Endothelial cell of umbilical vein (primary cell): ENCODE data around the gene ILRUN. TPM values are rescaled to one million over a fixed set of nuclear protein-coding genes. Genes with fewer than 3 reads are reported as not detected.

ENCODE experiments used
- BruUV-seq: library from RNA; stranded (reverse); fragments of 400-500 nt; replicated peaks from 2 replicates; lab custom pipeline; 2021; lab: Mats Ljungman, UMichigan
- CTCF ChIA-PET: fragments of 300-600, 350-600 bp; sonication (Branson Sonifier 250); formaldehyde crosslinking; loops from one replicate; lab custom pipeline; 2021; ENCODE audit warnings: antibody characterized with exemption, inconsistent platforms; lab: Charles Lee
- POLR2A ChIA-PET: fragments of 300-600, 350-600 bp; sonication (Branson Sonifier 250); formaldehyde crosslinking; loops from one replicate; lab custom pipeline; 2021; ENCODE audit warnings: antibody characterized with exemption, inconsistent platforms; lab: Charles Lee
- DNase-seq: peaks from one replicate; pipeline ENCODE4 v3.0.0-alpha.2; 2011; ENCODE audit warnings: low read depth, low spot score
- FAIRE-seq: peaks from 2 replicates; lab custom pipeline; 2011; peaks lifted over from hg19 to GRCh38; lab: Jason Lieb, UNC
- H2AFZ ChIP-seq: 2 replicates; pipeline ENCODE4 v1.6.0; 2012; ENCODE audit warnings: low read depth, low read length, control low read depth, inconsistent platforms
- H3K27ac ChIP-seq: 2 replicates; pipeline ENCODE4 v1.5.1; 2011; ENCODE audit warnings: low read depth, mild to moderate bottlenecking, control low read depth, low read length, moderate library complexity; ENCODE audit not compliant: insufficient read depth
- H3K27me3 ChIP-seq, 2 experiments: 2 replicates each; pipeline versions ENCODE4 v1.6.0 to v1.6.1; 2011; ENCODE audit warnings: low read length in 2 of 2, mixed read lengths in 1 of 2; ENCODE audit not compliant: control insufficient read depth in 2 of 2, insufficient read depth in 2 of 2
- H3K36me3 ChIP-seq, 2 experiments: 2 replicates in 1 of 2; 3 replicates in 1 of 2; pipeline ENCODE4 v1.5.1; 2011; ENCODE audit warnings: low read length in 2 of 2, mild to moderate bottlenecking in 1 of 2, moderate library complexity in 1 of 2; ENCODE audit not compliant: control insufficient read depth in 2 of 2, insufficient read depth in 2 of 2; ENCODE audit errors: extremely low read depth in 1 of 2
- H3K4me1 ChIP-seq: 3 replicates; pipeline ENCODE4 v1.5.1; 2011; ENCODE audit warnings: mild to moderate bottlenecking, low read length; ENCODE audit not compliant: control insufficient read depth, insufficient read depth; ENCODE audit errors: extremely low read depth
- H3K4me2 ChIP-seq: 2 replicates; pipeline ENCODE4 v1.6.1; 2011; ENCODE audit warnings: low read length, control low read depth, mixed read lengths; ENCODE audit not compliant: insufficient read depth
- H3K4me3 ChIP-seq, 3 experiments: fragments of 200-600 bp in 1 of 3; sonication (generic), shearing (Covaris generic) in 1 of 3; replicated peaks in 1 of 3; 2 replicates each; pipeline ENCODE4 v1.5.1; 2011 to 2016; ENCODE audit warnings: control low read depth in 3 of 3, low read length in 3 of 3, mild to moderate bottlenecking in 2 of 3, inconsistent platforms in 1 of 3, low read depth in 1 of 3, moderate library complexity in 1 of 3; ENCODE audit not compliant: insufficient read depth in 1 of 3
- H3K79me2 ChIP-seq: 2 replicates; pipeline ENCODE4 v1.6.0; 2012; ENCODE audit warnings: low read length, inconsistent platforms; ENCODE audit not compliant: control insufficient read depth, insufficient read depth
- H3K9ac ChIP-seq: replicated peaks from 2 replicates; pipeline ENCODE3; 2011; ENCODE audit warnings: low read length, control low read depth; ENCODE audit not compliant: insufficient read depth; ENCODE audit errors: extremely low read depth
- H3K9me1 ChIP-seq: replicated peaks from 3 replicates; pipeline ENCODE4 v1.6.0; 2011; ENCODE audit warnings: mild to moderate bottlenecking, low read length; ENCODE audit not compliant: control insufficient read depth, insufficient read depth; ENCODE audit errors: extremely low read depth
- H3K9me3 ChIP-seq: replicated peaks from 2 replicates; pipeline ENCODE4 v1.5.1; 2012; ENCODE audit warnings: low read length, inconsistent platforms; ENCODE audit not compliant: control insufficient read depth, insufficient read depth
- H4K20me1 ChIP-seq: replicated peaks from 2 replicates; pipeline ENCODE3; 2011; ENCODE audit warnings: mild to moderate bottlenecking, low read length; ENCODE audit not compliant: control insufficient read depth, insufficient read depth; ENCODE audit errors: extremely low read depth
- CTCF ChIP-seq, 2 donors: IDR thresholded peaks; 1 replicate in 1 of 2; 2 replicates in 1 of 2; pipeline ENCODE4 v1.5.1; 2011; ENCODE audit warnings: low read length in 2 of 2, mild to moderate bottlenecking in 2 of 2, moderate library complexity in 2 of 2, control low read depth in 1 of 2, inconsistent platforms in 1 of 2, low read depth in 1 of 2; ENCODE audit not compliant: insufficient read depth in 1 of 2; ENCODE audit errors: extremely low read depth in 1 of 2
- EZH2 ChIP-seq: IDR thresholded peaks from 2 replicates; pipeline ENCODE4 v1.6.1; 2012; ENCODE audit warnings: borderline replicate concordance, low read depth, mild to moderate bottlenecking, moderate library complexity, low read length, inconsistent platforms; ENCODE audit not compliant: severe bottlenecking
- FOS ChIP-seq: IDR thresholded peaks from 2 replicates; pipeline ENCODE4 v1.6.1; 2011; ENCODE audit warnings: mild to moderate bottlenecking, low read length, moderate library complexity, borderline replicate concordance; ENCODE audit not compliant: insufficient read depth
- GATA2 ChIP-seq: IDR thresholded peaks from 2 replicates; pipeline ENCODE4 v1.7.0; 2011; ENCODE audit warnings: low read depth, mild to moderate bottlenecking, moderate library complexity, mixed read lengths, low read length; ENCODE audit not compliant: insufficient read length, insufficient read depth
- JUN ChIP-seq: IDR thresholded peaks from 2 replicates; pipeline ENCODE4 v1.6.1; 2011; ENCODE audit warnings: borderline replicate concordance, low read depth; ENCODE audit not compliant: insufficient read length, insufficient read depth
- MAX ChIP-seq: IDR thresholded peaks from 2 replicates; pipeline ENCODE4 v1.6.1; 2011; ENCODE audit not compliant: insufficient read depth, insufficient read length
- MYC ChIP-seq: IDR thresholded peaks from one replicate; pipeline ENCODE4 v1.6.1; 2011; ENCODE audit warnings: mild to moderate bottlenecking, low read depth, low read length
- POLR2A ChIP-seq: IDR thresholded peaks from 2 replicates; pipeline ENCODE4 v1.6.1; 2012; ENCODE audit warnings: low read depth, mild to moderate bottlenecking, control low read depth, low read length
- POLR2AphosphoS5 ChIP-seq: IDR thresholded peaks from 2 replicates; pipeline ENCODE4 v1.6.1; 2012; ENCODE audit warnings: low read depth, mild to moderate bottlenecking, control low read depth, low read length, moderate library complexity; ENCODE audit not compliant: insufficient read depth
- dilution Hi-C: fragments of 300-500 bp; cut with MboI; formaldehyde crosslinking; loops from one replicate; pipeline ENCODE4 v1.15.0; 2019; ENCODE audit warnings: low sequenced_read_pairs; ENCODE audit not compliant: extremely low pct_ligation_motif_present
- intact Hi-C: fragments of 100-400 bp; cut with micrococcal nuclease; formaldehyde crosslinking; loops from one replicate; pipeline ENCODE4 v1.10.0; 2022
- polyA plus RNA-seq, 4 experiments: library from polyadenylated mRNA; depleted of rRNA in 3 of 4; stranded (reverse) in 3 of 4; unstranded in 1 of 4; fragments of >200 nt; gene quantifications; 2 replicates each; pipeline versions ENCODE4 v1.2.1 to v1.2.3, GENCODE V29; 2011 to 2012; ENCODE audit warnings: missing spikeins in 1 of 4
- total RNA-seq: library from RNA; stranded (reverse); gene quantifications from 2 replicates; pipeline ENCODE4 v1.2.3, GENCODE V29; 2021

The ILRUN gene
- total and polyA plus RNA-seq, 2 donors (not counting 3 experiments of a cell fraction or from before 2014, with no cell fraction given), result 30.5 to 48.9 TPM

- Histone ChIP-seq H3K79me2 (peaks cover 67% of the 10 kb centered on the region), H4K20me1 (no peaks in the 10 kb centered on the region), H3K36me3 (no peaks in the 10 kb centered on the region), H3K9me1 (no peaks in the 10 kb centered on the region), H3K9ac (no peak overlapping the region), H3K27ac (no peak overlapping the region), H3K27me3 (no peaks in the 10 kb centered on the region), H3K4me2 (no peak overlapping the region), H3K4me3 (no peak overlapping the region), H2AFZ (no peak overlapping the region), H3K9me3 (no peaks in the 10 kb centered on the region), H3K4me1 (peaks cover 10% of the 10 kb centered on the region)
- FAIRE-seq, result no peak
- TF ChIP-seq JUN, result no peak
- TF ChIP-seq CTCF (IDR thresholded peaks at IDR 0.05; ENCODE audit: extremely low read depth in 1 of 2, insufficient read depth in 1 of 2, low read depth in 1 of 2, low read length in 2 of 2), result no peak
- no peak for TF ChIP-seq EZH2
- TF ChIP-seq POLR2AphosphoS5, result no peak
- TF ChIP-seq MYC, result no peak
- no peak for TF ChIP-seq GATA2
- no peak for TF ChIP-seq FOS
- TF ChIP-seq POLR2A, result no peak
- no peak for TF ChIP-seq MAX
- peak; percentile 21 for DNase-seq
- intact Hi-C loops, result no loop called here
- ChIA-PET POLR2A (no interaction called here), CTCF (no interaction called here)
- no TSS peak for BruUV-seq
- dilution Hi-C loops, result no loop called here
Measured at GRCh38 chr6:34679552-34680253, 16.9 kb downstream of the ILRUN start.
